HFFc6 (cell line): ENCODE data around the gene SH2D1B. TPM values are rescaled to one million over a fixed set of nuclear protein-coding genes. Genes with fewer than 3 reads are reported as not detected.

Experiments used
- DNase-seq: peaks from one replicate; pipeline ENCODE4 v3.0.0-alpha.2; 2018
- H3K27ac Mint-ChIP-seq: 2 replicates; pipeline ENCODE4 v1.8.0; 2020; ENCODE audit warnings: mild to moderate bottlenecking, mixed read lengths
- H3K27me3 Mint-ChIP-seq: 2 replicates; pipeline ENCODE4 v1.8.0; 2021; ENCODE audit warnings: mild to moderate bottlenecking, moderate library complexity, mixed read lengths; ENCODE audit not compliant: insufficient read depth
- H3K36me3 Mint-ChIP-seq: 2 replicates; pipeline ENCODE4 v1.8.0; 2021; ENCODE audit warnings: low read depth, mixed read lengths
- H3K4me1 Mint-ChIP-seq: 2 replicates; pipeline ENCODE4 v1.8.0; 2020; ENCODE audit warnings: low read depth, mixed read lengths
- H3K4me3 Mint-ChIP-seq: 2 replicates; pipeline ENCODE4 v1.8.0; 2020; ENCODE audit warnings: mild to moderate bottlenecking, moderate library complexity, mixed read lengths
- H3K9me3 Mint-ChIP-seq: 2 replicates; pipeline ENCODE4 v1.8.0; 2020; ENCODE audit warnings: mild to moderate bottlenecking, mixed read lengths
- CTCF ChIP-seq: fragments of 200-600 bp; sonication (generic); IDR thresholded peaks from 2 replicates; pipeline ENCODE4 v1.5.0; 2021; ENCODE audit warnings: antibody characterized with exemption, mild to moderate bottlenecking
- total RNA-seq, 6 experiments: library from RNA; stranded (reverse); fragmentation: NEBNext Ultra II Directional; extraction: Animal tissue kit (Norgen Biotek cat#: 25700); gene quantifications; 2 replicates in 1 of 6; 3 replicates in 5 of 6; pipeline ENCODE4 v1.2.3, GENCODE V29; 2021

The SH2D1B gene
- total RNA-seq, 6 experiments from 2014 or later = not detected

- Mint-ChIP-seq H3K36me3 (no peaks in the 10 kb centered on the region), H3K4me3 (no peak overlapping the region), H3K27me3 (peaks cover 5% of the 10 kb centered on the region), H3K9me3 (no peaks in the 10 kb centered on the region), H3K4me1 (peaks cover 19% of the 10 kb centered on the region), H3K27ac (no peak overlapping the region; the same call in 1 of the 2 replicates)
- DNase-seq = no peak
- no peak for TF ChIP-seq CTCF
Observed at GRCh38 chr1:162372159-162373071, 39.5 kb downstream of the SH2D1B start.

- peaks cover 25% of the 10 kb centered on the region for H3K4me1 Mint-ChIP-seq
- H3K4me3 Mint-ChIP-seq = no peak overlapping the region
- peak; percentile 48 for DNase-seq
- peak overlapping the region; percentile 22 for H3K27ac Mint-ChIP-seq
- no peaks in the 10 kb centered on the region for H3K36me3 Mint-ChIP-seq
- H3K27me3 Mint-ChIP-seq = peaks cover 5% of the 10 kb centered on the region
- TF ChIP-seq CTCF = no peak
- H3K9me3 Mint-ChIP-seq = no peaks in the 10 kb centered on the region
Observed at GRCh38 chr1:162371611-162372010, 40.3 kb downstream of the SH2D1B start.

DNA sequence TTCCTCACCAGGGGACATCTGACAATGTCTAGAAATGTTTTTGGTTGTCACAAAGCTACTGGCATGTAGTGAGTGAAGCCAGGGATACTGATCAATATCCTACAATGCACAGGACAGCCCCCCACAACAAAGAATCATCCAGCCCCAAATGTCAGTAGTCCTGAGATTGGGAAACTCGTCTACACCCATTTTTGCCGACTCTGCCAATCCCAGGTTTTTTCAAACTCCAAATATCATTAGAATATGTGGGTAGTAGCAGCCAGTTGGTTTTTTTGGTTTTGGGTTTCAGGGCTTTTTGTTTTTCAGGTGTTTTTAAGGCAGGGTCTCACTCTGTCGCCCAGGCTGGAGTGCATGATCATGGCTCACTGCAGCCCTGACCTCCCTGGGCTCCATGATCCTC lies 41.2 kb downstream of the SH2D1B start:
- no peaks in the 10 kb centered on the region for H3K9me3 Mint-ChIP-seq

DNA sequence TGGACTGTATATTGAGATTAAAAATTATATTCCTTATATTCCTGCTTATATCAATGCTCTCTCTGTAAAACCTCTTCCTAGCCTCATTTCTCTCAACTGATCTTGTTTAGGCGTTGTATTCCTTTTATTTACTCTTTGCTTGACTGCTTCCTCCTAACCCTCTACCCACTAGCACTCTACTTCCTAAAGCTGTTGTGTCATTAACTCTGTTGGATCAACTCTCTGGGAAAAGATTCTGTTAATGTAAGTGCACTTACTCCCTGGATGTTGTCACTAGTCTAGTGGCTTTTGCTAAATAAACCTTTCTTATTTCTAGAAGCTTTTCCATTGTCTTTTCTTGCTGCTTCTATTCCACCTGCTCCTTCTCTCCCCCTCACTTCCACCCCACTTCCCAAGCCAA lies 41.8 kb downstream of the SH2D1B start:
- peaks cover 5% of the 10 kb centered on the region for H3K27me3 Mint-ChIP-seq
- H3K4me3 Mint-ChIP-seq = no peak overlapping the region
- peaks cover 28% of the 10 kb centered on the region for H3K4me1 Mint-ChIP-seq
- no peaks in the 10 kb centered on the region for H3K36me3 Mint-ChIP-seq
- no peak overlapping the region for H3K27ac Mint-ChIP-seq
- no peak for TF ChIP-seq CTCF
- no peaks in the 10 kb centered on the region for H3K9me3 Mint-ChIP-seq
- no peak for DNase-seq

More for the DNA sequence above, 41.2 kb downstream of the SH2D1B start:
- Mint-ChIP-seq H3K4me1 (peaks cover 28% of the 10 kb centered on the region), H3K27ac (no peak overlapping the region), H3K27me3 (peaks cover 5% of the 10 kb centered on the region), H3K4me3 (no peak overlapping the region), H3K36me3 (no peaks in the 10 kb centered on the region)
- DNase-seq = no peak
- no peak for TF ChIP-seq CTCF

DNA sequence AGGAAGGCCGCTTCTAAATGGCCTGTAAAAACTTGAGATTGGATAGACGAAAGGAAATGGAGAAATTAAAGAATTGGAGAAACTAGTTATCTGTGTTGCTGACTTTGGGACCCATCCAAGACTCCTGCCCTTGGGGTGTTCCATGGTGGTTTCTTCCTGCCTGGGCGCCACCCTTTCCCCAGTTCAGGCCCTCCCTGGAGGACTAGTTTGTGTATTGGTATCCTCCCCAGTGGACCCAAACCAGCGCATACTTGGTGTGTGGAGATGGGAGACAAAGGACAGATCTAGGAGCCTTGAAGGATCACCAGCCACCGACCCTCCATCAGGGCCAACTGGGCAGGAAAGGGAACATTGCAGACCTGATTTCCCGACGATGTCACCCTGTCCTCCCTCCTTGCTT lies 42.4 kb downstream of the SH2D1B start:
- H3K27me3 Mint-ChIP-seq = peaks cover 5% of the 10 kb centered on the region
- no peaks in the 10 kb centered on the region for H3K9me3 Mint-ChIP-seq
- H3K27ac Mint-ChIP-seq = no peak overlapping the region
- H3K36me3 Mint-ChIP-seq = no peaks in the 10 kb centered on the region
- TF ChIP-seq CTCF = no peak
- H3K4me1 Mint-ChIP-seq = peaks cover 28% of the 10 kb centered on the region
- DNase-seq = no peak
- no peak overlapping the region for H3K4me3 Mint-ChIP-seq
